Upper lobe of left lung (tissue), 6 donors: ENCODE results near the gene HS6ST2. TPM values are rescaled to one million over a fixed set of nuclear protein-coding genes. Genes with fewer than 3 reads are reported as not detected.

Source experiments
- ATAC-seq, 2 donors: fragments of 200-7000 bp; cut with Tn5 transposase; one replicate each; pipeline ENCODE4 v1.9.1; 2022; ENCODE audit warnings: mild to moderate bottlenecking in 2 of 2, moderate library complexity in 2 of 2; ENCODE audit not compliant: low FRiP score in 2 of 2
- DNase-seq, 2 donors: peaks; one replicate each; pipeline ENCODE4 v3.0.0-alpha.2; 2019 to 2020
- H3K27ac ChIP-seq, 4 donors: fragments of 200-600 bp; sonication (generic); one replicate each; pipeline ENCODE4 v1.5.1; 2016 to 2019
- H3K27me3 ChIP-seq, 4 donors: fragments of 200-600 bp; sonication (generic); one replicate each; pipeline ENCODE4 v1.5.1; 2017 to 2019
- H3K36me3 ChIP-seq, 4 donors: fragments of 200-600 bp; sonication (generic); one replicate each; pipeline ENCODE4 v1.5.1; 2016 to 2019
- H3K4me1 ChIP-seq, 4 donors: fragments of 200-600 bp; sonication (generic); one replicate each; pipeline ENCODE4 v1.5.1; 2018 to 2019
- H3K4me3 ChIP-seq, 4 donors: fragments of 200-600 bp; sonication (generic); one replicate each; pipeline ENCODE4 v1.5.1; 2017 to 2019; ENCODE audit warnings: mild to moderate bottlenecking in 2 of 4, moderate library complexity in 1 of 4
- H3K9me3 ChIP-seq, 4 donors: fragments of 200-600 bp; sonication (generic); one replicate each; pipeline ENCODE4 v1.5.1; 2018 to 2019
- EP300 ChIP-seq, 4 donors: sonication (generic); formaldehyde crosslinking; IDR thresholded peaks; one replicate each; pipeline ENCODE4 v1.5.1; 2017; ENCODE audit warnings: antibody characterized with exemption in 4 of 4, control low read depth in 2 of 4
- POLR2A ChIP-seq, 4 donors: fragments of 450-650 bp; IDR thresholded peaks; one replicate each; pipeline ENCODE4 v1.5.1; 2016 to 2017; ENCODE audit warnings: antibody characterized with exemption in 4 of 4, mild to moderate bottlenecking in 2 of 4
- POLR2AphosphoS5 ChIP-seq, 2 donors: sonication (generic); formaldehyde crosslinking; IDR thresholded peaks; one replicate each; pipeline ENCODE4 v1.5.1; 2017; ENCODE audit warnings: antibody characterized with exemption in 2 of 2
- WGBS, 2 donors: methylation state at CpG; one replicate each; pipeline ENCODE4 v1.1.5; 2017 to 2018; 5-methylcytosine and 5-hydroxymethylcytosine counted together
- total RNA-seq, 6 donors: library from RNA; depleted of rRNA in 4 of 6; stranded (reverse); fragments of >200 nt in 4 of 6; gene quantifications; one replicate each; pipeline versions ENCODE4 v1.1.0 to v1.2.1, GENCODE V29; 2016 to 2021
- TF ChIP-seq, protein P1 (sequence below), 6 experiments: fragments of 450-650 bp in 4 of 6; fragments of 200-600 bp in 2 of 6; sonication (generic) in 2 of 6; IDR thresholded peaks; one replicate each; pipeline ENCODE4 v1.5.1; 2016 to 2019; ENCODE audit warnings: antibody characterized with exemption in 6 of 6
- donor health status: DM: no; HTN: no; CAD: no; lungs with moderate emphysema.
- donor health status: DM: no; HTN: yes; CAD: no; lungs with severe emphysema.

The HS6ST2 gene
- total RNA-seq, 6 donors from 2014 or later, result 0.30 to 2.5 (median 1.2) TPM

DNA sequence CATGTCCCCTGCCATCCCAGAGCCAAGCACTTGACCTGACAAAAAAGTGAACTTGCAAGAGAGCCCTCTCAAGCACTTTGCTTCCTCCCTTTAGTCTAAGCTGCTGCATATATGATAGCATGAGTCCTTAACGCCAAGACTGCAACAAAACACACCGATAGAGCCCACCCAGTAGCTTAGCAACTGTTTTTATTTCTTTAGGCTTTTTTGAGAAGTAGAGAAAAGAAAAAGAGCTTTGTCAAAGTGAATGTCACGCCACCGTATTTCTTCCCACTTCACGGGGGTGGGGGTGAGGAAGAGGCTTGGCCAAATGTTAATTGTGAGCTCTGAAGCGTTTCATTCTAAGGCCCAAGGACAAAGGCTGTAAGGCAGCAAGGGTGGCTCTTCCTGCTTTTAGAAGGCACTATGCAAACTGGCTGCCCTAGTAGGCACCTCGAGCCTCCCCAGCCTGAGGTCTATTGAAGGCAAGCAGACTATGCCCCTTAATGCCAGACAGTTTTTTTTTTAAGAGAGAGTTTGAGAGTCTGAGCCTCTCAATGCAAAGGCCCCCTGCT is 138.6 kb downstream of the HS6ST2 start:
- Histone ChIP-seq H3K4me1 (no peaks in the 10 kb centered on the region), H3K27me3 (no peaks in the 10 kb centered on the region), H3K27ac (no peak overlapping the region), H3K9me3 (no peaks in the 10 kb centered on the region), H3K36me3 (no peaks in the 10 kb centered on the region), H3K4me3 (no peak overlapping the region)
- TF ChIP-seq POLR2AphosphoS5 (IDR thresholded peaks at IDR 0.05) (no peak), POLR2A (IDR thresholded peaks at IDR 0.05) (no peak), EP300 (IDR thresholded peaks at IDR 0.05) (no peak)
- TF ChIP-seq, protein P1, sequence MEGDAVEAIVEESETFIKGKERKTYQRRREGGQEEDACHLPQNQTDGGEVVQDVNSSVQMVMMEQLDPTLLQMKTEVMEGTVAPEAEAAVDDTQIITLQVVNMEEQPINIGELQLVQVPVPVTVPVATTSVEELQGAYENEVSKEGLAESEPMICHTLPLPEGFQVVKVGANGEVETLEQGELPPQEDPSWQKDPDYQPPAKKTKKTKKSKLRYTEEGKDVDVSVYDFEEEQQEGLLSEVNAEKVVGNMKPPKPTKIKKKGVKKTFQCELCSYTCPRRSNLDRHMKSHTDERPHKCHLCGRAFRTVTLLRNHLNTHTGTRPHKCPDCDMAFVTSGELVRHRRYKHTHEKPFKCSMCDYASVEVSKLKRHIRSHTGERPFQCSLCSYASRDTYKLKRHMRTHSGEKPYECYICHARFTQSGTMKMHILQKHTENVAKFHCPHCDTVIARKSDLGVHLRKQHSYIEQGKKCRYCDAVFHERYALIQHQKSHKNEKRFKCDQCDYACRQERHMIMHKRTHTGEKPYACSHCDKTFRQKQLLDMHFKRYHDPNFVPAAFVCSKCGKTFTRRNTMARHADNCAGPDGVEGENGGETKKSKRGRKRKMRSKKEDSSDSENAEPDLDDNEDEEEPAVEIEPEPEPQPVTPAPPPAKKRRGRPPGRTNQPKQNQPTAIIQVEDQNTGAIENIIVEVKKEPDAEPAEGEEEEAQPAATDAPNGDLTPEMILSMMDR (IDR thresholded peaks at IDR 0.05), result no peak
- ATAC-seq (no peak), DNase-seq (no peak)
- 66 to 81% methylated on average over 7 of the region's 7 CpGs for WGBS, 2 donors

- Histone ChIP-seq H3K4me3 (no peak overlapping the region), H3K4me1 (no peaks in the 10 kb centered on the region), H3K36me3 (no peaks in the 10 kb centered on the region), H3K27me3 (no peaks in the 10 kb centered on the region), H3K9me3 (no peaks in the 10 kb centered on the region), H3K27ac (no peak overlapping the region)
- no peak for DNase-seq
- no peak for ATAC-seq
- TF ChIP-seq, protein P1 (IDR thresholded peaks at IDR 0.05), result no peak
- no peak for TF ChIP-seq POLR2AphosphoS5 (IDR thresholded peaks at IDR 0.05)
- no peak for TF ChIP-seq EP300 (IDR thresholded peaks at IDR 0.05)
- TF ChIP-seq POLR2A (IDR thresholded peaks at IDR 0.05), result no peak
Observed at GRCh38 chrX:132818638-132819037, 139.8 kb downstream of the HS6ST2 start.

- no peak for ATAC-seq
- H3K27ac ChIP-seq, result no peak overlapping the region
- H3K4me1 ChIP-seq, result no peaks in the 10 kb centered on the region
- no peaks in the 10 kb centered on the region for H3K27me3 ChIP-seq
- DNase-seq, result no peak
- WGBS, 2 donors, result 78 to 94% methylated on average over 2 of the region's 2 CpGs
- no peaks in the 10 kb centered on the region for H3K36me3 ChIP-seq
- no peaks in the 10 kb centered on the region for H3K9me3 ChIP-seq
- no peak overlapping the region for H3K4me3 ChIP-seq
- TF ChIP-seq POLR2AphosphoS5 (IDR thresholded peaks at IDR 0.05) (no peak), EP300 (IDR thresholded peaks at IDR 0.05) (no peak), POLR2A (IDR thresholded peaks at IDR 0.05) (no peak)
- TF ChIP-seq, protein P1 (IDR thresholded peaks at IDR 0.05), result no peak
Observed at GRCh38 chrX:132815643-132816042, 142.8 kb downstream of the HS6ST2 start.

GRCh38 chrX:132810964-132811712 is 147.3 kb downstream of the HS6ST2 start:
- ATAC-seq, result no peak
- no peaks in the 10 kb centered on the region for H3K4me1 ChIP-seq
- TF ChIP-seq, protein P1 (IDR thresholded peaks at IDR 0.05), result no peak
- TF ChIP-seq EP300 (IDR thresholded peaks at IDR 0.05), result no peak
- no peak for TF ChIP-seq POLR2AphosphoS5 (IDR thresholded peaks at IDR 0.05)
- H3K27me3 ChIP-seq, result no peaks in the 10 kb centered on the region
- no peak overlapping the region for H3K27ac ChIP-seq
- WGBS, 2 donors, result 79 to 90% methylated on average over 5 of the region's 5 CpGs
- H3K36me3 ChIP-seq, result no peaks in the 10 kb centered on the region
- no peaks in the 10 kb centered on the region for H3K9me3 ChIP-seq
- DNase-seq, result no peak
- H3K4me3 ChIP-seq, result no peak overlapping the region

DNA sequence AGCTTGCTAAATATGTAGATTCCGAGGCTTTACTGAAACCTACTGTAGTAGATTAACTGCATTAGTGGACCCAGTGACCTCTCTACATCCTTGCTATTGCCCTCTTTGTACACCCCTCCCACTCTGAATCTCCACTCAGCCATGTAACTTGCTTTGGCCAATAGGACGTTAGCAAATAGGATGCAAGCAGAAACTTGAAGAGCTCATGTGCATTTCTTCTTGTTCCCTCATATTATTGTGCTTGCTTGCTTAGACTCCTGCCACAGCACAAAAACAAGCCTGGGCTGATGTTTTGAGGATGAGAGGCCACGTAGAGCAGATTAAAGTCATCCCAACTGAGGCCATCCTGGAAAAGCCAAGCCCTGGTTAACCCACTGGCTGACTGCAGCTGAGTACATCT is 147.9 kb downstream of the HS6ST2 start:
- Histone ChIP-seq H3K4me3 (no peak overlapping the region), H3K27ac (no peak overlapping the region), H3K36me3 (no peaks in the 10 kb centered on the region), H3K27me3 (no peaks in the 10 kb centered on the region), H3K9me3 (no peaks in the 10 kb centered on the region), H3K4me1 (no peaks in the 10 kb centered on the region)
- no peak for TF ChIP-seq POLR2A (IDR thresholded peaks at IDR 0.05)
- no peak for TF ChIP-seq POLR2AphosphoS5 (IDR thresholded peaks at IDR 0.05)
- TF ChIP-seq, protein P1 (IDR thresholded peaks at IDR 0.05), result no peak
- no peak for TF ChIP-seq EP300 (IDR thresholded peaks at IDR 0.05)
- ATAC-seq, result no peak
- no peak for DNase-seq
- 55 to 56% methylated on average over 2 to 3 of the region's 3 CpGs for WGBS, 2 donors
